Jurkat, Clone E6-1 (cell line): ENCODE data around the gene FRAT1. TPM values are rescaled to one million over a fixed set of nuclear protein-coding genes. Genes with fewer than 3 reads are reported as not detected.
"Not testable (repeated sequence)": the region's sequence is repeated elsewhere in the genome, so short reads cannot be mapped to it uniquely, and the experiment has no call there.

ENCODE experiments used
- DNase-seq: peaks from one replicate; pipeline ENCODE4 v3.0.0-alpha.2; 2011; ENCODE audit warnings: low read depth, low spot score
- H3K4me3 ChIP-seq: 2 replicates; pipeline ENCODE4 v1.5.1; 2011; ENCODE audit warnings: mild to moderate bottlenecking, low read length, control low read depth, moderate library complexity
- polyA plus RNA-seq: library from polyadenylated mRNA; unstranded; fragments of >200 nt; gene quantifications from one replicate; pipeline ENCODE4 v1.2.1, GENCODE V29; 2012; ENCODE audit warnings: missing spikeins; ENCODE audit not compliant: insufficient read length, insufficient read depth

The FRAT1 gene, protein sequence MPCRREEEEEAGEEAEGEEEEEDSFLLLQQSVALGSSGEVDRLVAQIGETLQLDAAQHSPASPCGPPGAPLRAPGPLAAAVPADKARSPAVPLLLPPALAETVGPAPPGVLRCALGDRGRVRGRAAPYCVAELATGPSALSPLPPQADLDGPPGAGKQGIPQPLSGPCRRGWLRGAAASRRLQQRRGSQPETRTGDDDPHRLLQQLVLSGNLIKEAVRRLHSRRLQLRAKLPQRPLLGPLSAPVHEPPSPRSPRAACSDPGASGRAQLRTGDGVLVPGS
- 8.1 TPM for polyA plus RNA-seq

DNA sequence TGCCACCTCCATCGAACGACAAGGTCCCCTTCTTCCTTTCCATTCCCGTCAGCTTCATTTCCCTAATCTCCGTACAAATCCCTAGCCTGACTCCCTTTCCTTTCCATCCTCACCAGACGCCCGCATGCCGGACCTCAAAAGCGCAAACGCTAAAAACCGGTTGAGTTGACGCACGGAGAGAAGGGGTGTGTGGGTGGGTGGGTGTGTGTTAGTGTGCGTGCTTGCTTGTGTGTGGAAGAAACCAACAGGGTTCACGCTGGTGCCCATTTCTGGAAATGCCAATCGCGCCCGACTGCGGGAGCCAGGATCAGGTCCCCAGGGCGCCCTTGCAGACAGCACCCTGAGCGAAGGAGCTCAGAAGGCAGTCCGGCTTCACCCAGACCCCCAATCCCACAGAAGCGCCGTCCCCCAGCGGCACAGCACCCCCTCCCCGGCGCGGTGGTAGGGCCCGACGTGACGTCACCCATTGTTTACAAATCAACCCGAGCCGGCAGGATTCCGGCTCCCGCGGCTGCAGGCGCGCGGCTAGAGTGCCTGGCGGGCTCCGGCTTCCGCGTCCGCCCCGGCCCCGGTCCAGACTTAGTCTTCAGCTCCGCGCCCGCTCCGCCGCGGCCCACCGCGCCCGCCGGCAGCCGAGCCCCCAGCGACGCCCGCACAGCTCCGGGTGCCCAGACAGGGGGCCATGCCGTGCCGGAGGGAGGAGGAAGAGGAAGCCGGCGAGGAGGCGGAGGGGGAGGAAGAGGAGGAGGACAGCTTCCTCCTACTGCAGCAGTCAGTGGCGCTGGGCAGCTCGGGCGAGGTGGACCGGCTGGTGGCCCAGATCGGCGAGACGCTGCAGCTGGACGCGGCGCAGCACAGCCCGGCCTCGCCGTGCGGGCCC, at the start of gene FRAT1:
Gene FRAT1 (plus strand): TSS at position 500 of the 880 bp plus-strand sequence. CDS start 183 bp downstream, at position 683.
- peak within 1 kb of the TSS; percentile 72 for H3K4me3 ChIP-seq
- DNase-seq = peak; percentile 83

DNA sequence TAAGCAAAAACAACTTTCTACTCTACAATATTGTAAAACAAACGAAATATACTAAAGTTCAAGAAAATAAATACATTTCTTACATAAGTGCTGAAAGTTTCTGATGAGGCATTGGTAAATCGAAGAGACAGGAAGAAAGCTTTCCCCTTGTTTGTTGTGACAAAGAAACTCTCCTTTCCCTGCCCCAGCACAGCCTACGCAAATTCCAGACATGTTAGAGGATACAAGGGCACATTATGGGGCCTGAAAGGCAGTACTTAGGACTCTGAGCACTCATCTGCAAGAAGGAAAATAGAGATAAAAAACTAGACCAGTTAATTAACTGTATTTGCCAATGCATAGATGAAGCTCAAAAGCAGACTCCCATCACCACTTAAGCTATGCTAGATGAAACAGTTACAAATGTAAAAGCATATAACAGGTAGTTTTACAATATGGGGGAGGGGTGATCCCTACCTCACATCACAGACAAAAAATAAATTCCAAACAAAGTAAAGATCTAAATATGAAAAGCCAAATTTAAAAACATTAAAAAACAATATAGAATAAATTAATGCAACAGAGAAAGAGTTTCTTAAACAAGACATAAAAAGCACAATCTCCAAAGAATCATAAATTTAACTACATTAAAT, 48.4 kb upstream of the FRAT1 start:
- no peak overlapping the region for H3K4me3 ChIP-seq

DNA sequence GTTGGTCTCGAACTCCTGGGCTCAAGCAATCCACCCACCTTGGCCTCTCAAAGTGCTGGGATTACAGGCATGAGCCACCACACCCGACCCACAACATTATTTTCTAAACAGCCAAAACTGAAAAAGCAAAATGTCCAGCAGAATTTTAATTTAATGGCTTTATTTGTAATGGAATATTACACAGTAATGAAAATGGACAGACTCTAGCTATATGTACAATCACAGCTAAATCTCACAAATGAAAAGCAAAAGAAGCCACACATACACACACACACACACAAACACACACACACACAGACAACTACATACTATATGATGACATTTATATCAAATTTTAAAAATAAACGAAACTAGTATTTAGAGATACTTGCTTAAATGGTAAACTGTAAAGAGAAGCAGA, 45.4 kb upstream of the FRAT1 start:
- no peak for DNase-seq
- no peak overlapping the region for H3K4me3 ChIP-seq

More for the DNA sequence above, 48.4 kb upstream of the FRAT1 start:
- DNase-seq = no peak

DNA sequence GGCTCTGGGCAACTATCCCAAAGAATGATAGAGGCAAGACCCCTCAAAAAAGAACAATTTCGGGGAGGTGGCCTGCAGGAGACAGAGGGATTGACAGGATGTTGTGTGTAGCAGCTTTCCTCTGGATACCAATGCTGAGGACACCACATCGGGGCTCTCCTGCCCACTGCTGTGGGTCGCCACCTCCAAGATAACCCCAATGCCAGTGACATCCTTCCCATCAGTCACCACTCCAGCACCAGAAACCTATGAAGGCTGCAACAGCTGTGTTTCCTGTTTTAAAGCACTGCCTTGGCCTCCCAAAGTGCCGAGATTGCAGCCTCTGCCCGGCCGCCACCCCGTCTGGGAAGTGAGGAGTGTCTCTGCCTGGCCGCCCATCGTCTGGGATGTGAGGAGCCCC, 44.2 kb upstream of the FRAT1 start:
- H3K4me3 ChIP-seq = no peak overlapping the region
- DNase-seq = no peak

DNA sequence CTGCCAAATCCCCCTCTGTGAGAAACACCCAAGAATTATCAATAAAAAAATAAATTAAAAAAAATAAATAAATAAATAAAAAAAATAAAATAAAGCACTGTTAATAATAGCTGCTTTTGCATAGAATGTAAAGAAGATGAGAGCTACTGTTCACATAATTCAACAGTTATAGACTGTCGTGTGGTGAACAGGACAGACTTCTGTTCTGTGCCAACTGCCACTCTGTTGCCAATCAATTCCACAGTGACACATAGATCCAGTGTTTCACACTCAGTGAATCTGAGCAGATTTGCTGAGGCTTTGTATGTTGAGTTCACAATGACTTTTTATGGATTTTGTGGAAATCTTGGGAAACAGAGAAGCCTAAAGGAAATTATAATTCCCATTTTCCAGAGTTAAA, 41.5 kb upstream of the FRAT1 start:
- H3K4me3 ChIP-seq = no peak overlapping the region
- no peak for DNase-seq

DNA sequence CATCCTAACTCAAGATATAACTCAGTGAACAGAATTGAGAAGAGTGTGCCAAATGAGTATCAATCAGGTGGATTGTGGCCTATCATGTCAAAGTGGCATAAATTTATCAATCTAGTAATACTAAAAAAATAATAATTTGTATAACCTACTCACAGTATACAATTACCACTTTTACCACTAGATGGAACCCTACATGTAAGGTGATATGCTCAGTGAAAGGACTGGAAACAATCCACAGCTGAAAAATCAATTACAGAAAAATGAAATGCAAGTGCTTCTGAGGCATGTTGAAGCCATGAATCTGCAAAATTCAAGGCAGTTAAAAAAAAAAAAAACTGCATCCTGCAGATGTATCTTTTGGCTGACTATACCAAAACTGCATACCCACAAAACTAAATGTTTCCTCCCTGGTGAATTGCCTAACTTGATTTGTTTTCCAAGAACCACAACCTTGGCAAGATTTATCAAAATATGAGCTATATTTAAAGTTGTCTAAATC, 40.5 kb upstream of the FRAT1 start:
- peak; percentile 71 for DNase-seq

DNA sequence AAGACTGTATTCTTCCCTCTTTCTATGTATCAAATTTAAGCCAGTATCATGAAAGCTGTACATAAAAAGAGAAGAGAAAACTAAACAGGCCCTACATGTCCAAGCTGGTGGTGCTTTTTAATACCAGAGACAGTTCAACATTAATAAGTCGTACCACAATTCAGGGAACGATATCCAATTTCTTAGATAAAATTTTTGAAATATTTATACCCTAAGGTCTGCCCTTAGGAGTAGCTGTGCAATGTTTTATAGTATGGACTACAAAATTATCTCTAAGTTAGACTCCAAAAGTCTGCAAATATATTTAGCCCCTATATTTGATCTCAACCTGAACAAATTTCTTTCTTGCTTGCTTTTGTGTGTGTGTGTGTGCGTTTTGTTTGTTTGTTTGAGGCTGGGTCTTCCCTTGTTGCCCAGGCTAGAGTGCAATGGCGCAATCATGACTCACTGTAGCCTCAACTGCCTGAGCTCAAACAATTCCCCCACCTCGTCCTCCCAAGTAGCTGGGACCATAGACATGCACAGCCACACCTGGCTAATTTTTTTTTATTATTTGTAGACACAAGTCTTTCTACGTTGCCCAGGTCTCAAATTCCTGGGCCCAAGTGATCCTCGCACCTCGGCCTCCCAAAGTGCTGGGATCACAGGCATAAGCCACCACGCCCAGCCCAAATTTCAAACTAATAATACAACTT, 39.8 kb upstream of the FRAT1 start:
- no peak overlapping the region for H3K4me3 ChIP-seq
- DNase-seq = no peak

More for the DNA sequence above, 40.5 kb upstream of the FRAT1 start:
- no peak overlapping the region for H3K4me3 ChIP-seq

DNA sequence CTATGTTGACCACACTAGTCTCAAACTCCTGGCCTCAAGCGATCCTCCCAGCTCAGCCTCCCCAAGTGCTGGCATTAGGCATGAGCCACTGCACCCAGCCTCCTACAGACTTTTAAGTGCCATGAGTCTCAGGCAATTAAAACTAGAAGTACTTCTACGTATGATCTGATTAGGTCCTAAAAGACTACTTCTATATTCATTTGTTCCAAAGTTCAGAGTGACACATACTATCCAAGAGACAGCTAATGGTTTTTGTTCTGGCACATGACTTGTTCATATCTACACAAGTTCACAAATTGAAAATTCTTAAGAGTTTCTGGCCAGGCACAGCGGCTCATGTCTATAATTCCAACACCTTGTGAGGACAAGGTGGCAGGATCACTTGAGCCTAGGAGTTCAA, 38.3 kb upstream of the FRAT1 start:
- DNase-seq = no peak
- H3K4me3 ChIP-seq = no peak overlapping the region

DNA sequence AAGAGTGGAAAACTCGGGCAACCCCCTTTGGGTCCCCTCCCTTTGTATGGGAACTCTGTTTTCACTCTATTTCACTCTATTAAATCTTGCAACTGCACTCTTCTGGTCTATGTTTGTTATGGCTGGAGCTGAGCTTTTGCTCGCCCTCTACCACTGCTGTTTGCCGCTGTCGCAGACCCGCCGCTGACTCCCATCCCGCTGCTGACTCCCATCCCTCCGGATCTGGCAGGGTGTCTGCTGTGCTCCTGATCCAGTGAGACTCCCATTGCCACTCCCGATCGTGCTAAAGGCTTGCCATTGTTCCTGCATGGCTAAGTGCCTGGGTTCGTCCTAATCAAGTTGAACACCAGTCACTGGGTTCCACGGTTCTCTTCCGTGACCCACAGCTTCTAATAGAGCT, 29.0 kb upstream of the FRAT1 start:
- not testable (repeated sequence) for DNase-seq, H3K4me3 ChIP-seq

DNA sequence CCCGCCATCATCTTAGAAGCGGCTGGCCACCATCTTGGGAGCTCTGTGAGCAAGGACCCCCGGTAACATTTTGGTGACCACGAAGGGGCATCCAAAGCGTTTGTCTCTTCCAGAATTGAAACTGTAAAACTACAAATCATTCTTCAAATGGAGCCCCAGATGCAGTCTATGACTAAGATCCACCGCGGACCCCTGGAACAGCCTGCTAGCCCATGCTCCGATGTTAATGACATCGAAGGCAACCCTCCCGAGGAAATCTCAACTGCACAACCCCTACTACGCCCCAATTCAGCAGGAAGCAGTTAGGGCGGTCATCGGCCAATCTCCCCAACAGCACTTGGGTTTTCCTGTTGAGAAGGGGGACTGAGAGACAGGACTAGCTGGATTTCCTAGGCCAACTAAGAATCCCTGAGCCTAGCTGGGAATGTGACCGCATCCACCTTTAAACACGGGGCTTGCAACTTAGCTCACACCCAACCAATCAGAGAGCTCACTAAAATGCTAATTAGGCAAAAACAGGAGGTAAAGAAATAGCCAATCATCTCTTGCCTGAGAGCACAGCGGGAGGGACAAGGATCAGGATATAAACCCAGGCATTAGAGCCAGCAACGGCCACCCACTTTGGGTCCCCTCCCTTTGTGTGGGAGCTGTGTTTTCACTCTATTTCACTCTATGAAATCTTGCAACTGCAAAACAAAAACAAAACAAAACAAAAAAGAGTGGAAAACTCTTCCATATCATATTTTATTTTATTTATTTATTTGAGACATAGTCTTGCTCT, 28.3 kb upstream of the FRAT1 start:
- DNase-seq, H3K4me3 ChIP-seq: not testable (repeated sequence)

DNA sequence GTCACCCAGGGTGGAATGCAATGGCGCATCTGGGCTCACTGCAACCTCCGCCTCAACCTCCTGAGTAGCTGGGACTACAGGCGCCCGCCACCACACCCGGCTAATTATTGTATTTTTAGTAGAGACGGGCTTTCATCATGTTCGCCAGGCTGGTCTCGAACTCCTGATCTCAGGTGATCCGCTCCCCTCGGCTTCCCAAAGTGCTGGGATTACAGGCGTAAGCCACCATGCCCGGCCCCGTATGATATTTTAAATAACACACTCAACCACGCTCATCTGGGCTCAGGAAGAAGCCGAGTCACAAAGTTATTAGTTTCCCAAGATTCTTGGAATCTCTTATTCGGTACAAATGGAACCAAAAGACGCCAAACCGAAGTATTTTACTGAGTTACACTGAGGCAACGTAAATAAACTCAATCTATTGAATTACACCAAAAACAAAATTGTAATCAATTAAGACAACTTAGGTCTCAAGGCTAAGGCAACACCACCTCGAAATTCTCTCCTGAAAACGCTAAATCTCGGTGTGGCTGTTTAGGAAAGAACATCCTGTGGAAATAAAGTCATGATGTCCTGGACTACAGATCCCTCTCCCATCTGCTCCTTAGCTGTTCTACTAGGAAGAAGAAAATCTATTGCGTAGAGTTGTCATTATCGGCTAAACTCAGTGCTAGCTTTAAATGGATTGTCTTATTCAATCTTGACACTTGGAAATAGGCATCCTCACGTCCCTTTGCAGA, 27.5 kb upstream of the FRAT1 start:
- peak overlapping the region; percentile 94 for H3K4me3 ChIP-seq
- DNase-seq = no peak

DNA sequence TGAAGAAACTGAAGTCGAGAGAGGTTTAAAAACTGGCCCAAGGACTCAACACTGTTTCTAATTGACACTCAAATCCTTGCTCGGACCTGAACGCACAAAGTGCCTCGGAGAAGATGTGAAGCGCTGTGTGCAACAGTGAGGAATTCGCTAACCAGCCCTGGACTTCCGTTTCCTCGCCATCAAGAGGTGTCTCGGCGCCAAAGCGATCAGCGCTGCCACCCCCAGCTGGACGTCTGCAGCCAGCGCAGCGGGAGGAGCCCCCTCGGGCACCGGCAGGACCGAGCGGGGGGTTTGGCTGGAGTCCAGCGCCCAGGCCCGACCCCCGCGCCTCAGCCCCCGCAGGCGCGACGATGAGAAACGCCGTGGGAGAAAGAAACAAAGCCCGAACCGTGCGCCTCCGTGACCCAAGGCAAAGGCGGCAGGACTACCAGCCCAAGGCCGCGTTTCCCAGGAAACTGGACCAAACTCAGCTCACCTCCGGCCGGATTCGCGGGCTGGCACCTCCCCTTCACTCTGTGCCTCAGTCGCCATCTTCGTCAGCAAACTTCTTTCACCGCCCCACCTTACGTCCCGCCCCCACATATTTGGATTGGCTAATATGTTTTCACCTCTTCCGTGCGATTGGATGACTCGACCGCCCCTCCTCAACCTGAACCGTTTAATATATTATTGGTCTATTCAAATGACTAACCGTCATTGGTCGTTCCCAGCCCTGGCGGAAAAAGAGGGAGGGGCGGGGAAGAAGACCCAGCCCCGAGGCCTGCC, 26.8 kb upstream of the FRAT1 start, which contains the start of gene ARHGAP19:
Gene ARHGAP19 (minus strand): TSS at position 541 of the 765 bp plus-strand sequence. CDS start 10 bp downstream, at position 531.
- peak within 1 kb of the TSS; percentile 94 for H3K4me3 ChIP-seq
- peak; percentile 97 for DNase-seq

DNA sequence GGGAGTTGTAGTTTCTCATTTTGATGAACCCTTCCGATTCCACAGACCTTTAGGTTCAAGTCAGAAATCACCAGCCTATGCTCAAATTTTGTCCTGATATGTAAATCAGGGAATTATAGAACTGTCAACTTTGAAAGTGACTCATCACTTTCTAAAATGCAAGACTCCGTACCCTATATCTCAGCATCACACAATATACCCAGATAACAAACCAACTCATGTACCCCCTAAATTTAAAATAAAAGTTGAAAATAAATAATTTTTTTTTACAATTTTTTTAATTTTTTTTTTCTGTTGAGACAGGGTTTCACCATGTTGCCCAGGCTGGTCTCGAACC, 26.2 kb upstream of the FRAT1 start:
- DNase-seq = no peak
- peak overlapping the region; percentile 5 for H3K4me3 ChIP-seq

DNA sequence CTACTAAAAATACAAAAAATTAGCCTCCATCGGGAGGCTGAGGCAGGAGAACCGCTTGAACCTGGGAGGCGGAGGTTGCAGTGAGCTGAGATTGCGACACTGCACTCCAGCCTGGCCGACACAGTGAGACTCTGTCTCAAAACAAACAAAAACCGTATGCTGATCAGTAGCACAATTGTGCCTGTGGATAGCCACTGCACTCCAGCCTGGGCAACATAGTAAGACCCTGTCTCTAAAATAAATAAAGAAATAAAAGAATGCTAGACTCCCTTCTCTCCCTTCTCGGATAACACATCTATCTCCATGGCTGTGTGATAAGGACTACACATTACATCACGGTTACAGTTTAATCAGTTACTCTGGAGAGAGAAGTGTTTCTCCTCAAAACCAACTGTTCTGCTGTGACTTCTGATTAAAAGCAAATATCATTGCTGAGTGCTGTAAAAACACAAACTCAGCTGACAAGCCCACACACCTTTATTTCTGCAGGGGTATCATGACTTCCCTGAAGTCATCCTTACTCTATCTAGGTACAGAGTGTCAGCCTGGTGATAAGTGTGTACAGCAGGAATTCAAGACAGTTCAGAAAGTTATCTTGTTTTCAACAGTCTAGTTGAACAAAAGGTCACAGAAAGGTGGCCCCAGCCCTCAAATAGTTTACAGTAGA, 21.4 kb upstream of the FRAT1 start:
- no peak overlapping the region for H3K4me3 ChIP-seq
- DNase-seq = no peak

DNA sequence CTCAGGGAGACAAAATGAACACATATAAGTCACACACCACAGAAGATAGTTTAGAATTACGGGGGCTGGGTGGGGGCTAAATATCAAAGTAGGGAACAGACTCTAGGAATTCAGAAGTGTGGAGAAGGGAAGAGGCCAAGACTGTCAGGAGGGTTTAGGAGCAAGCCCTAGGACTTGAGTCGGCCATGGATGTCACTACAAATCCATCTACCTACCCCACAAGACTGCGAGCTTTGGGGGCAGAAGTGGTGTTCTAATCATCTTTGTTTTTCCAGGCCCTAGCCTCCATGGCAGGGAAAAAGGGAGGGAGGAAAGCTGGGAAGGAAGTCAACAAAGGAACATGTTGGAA, 20.9 kb upstream of the FRAT1 start:
- H3K4me3 ChIP-seq = no peak overlapping the region
- DNase-seq = no peak

DNA sequence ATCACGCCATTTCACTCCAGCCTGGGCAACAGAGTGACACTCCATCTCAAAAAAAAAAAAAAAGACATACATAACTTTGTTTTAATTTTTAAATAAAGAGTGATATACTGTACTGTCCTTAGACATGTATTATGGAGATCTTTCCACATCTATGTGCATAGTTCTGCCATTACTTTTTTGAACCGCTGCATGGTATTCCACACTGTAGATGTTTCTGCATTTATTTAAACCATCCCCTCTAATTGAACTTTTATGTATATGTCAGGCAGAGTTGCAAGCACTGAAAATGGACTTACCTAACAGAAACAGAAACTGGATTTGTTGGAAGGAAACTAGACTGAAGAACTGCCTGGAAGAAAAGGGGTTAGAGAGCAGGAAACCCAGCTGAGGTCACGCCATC, 18.1 kb upstream of the FRAT1 start:
- no peak overlapping the region for H3K4me3 ChIP-seq
- no peak for DNase-seq
